GM18526 (cell line): ENCODE measurements around the gene CD99.

Source experiments
- POLR2A ChIP-seq: IDR thresholded peaks from 3 replicates; pipeline ENCODE4 v1.6.1; 2011; ENCODE audit not compliant: insufficient read length; ENCODE audit errors: extremely low read depth

Gene CD99

GRCh38 chrX:2781698-2782097, 90.6 kb downstream of the CD99 start:
- TF ChIP-seq POLR2A = no peak

GRCh38 chrX:2782171-2782570, 91.1 kb downstream of the CD99 start:
- TF ChIP-seq POLR2A = no peak

GRCh38 chrX:2782778-2783177, 91.7 kb downstream of the CD99 start:
- no peak for TF ChIP-seq POLR2A

GRCh38 chrX:2784026-2784425, 92.9 kb downstream of the CD99 start:
- no peak for TF ChIP-seq POLR2A

GRCh38 chrX:2785538-2785937, 94.4 kb downstream of the CD99 start:
- no peak for TF ChIP-seq POLR2A

- TF ChIP-seq POLR2A = no peak
Observed at GRCh38 chrX:2788980-2789379, 97.9 kb downstream of the CD99 start.

GRCh38 chrX:2789569-2789968, 98.5 kb downstream of the CD99 start:
- TF ChIP-seq POLR2A = no peak
